Peyer's patch (tissue), 4 donors: ENCODE results near the gene MAML3. TPM values are rescaled to one million over a fixed set of nuclear protein-coding genes. Genes with fewer than 3 reads are reported as not detected.

Experiments used
- DNase-seq, 3 donors: peaks; one replicate each; pipeline ENCODE4 v3.0.0-alpha.2; 2017 to 2019
- H3K27ac ChIP-seq, 4 donors: fragments of 200-600 bp; sonication (generic); one replicate each; pipeline ENCODE4 v1.5.1; 2016 to 2019
- H3K27me3 ChIP-seq, 2 donors: fragments of 200-600 bp; sonication (generic); one replicate each; pipeline ENCODE4 v1.5.1; 2019
- H3K36me3 ChIP-seq, 3 donors: fragments of 200-600 bp; sonication (generic); one replicate each; pipeline ENCODE4 v1.5.1; 2016 to 2019
- H3K4me1 ChIP-seq, 4 donors: fragments of 200-600 bp; sonication (generic); one replicate each; pipeline ENCODE4 v1.5.1; 2016 to 2019
- H3K4me3 ChIP-seq, 4 donors: fragments of 200-600 bp; sonication (generic); 1 replicate in 3 of 4; 2 replicates in 1 of 4; pipeline ENCODE4 v1.5.1; 2016 to 2019; ENCODE audit warnings: mild to moderate bottlenecking in 1 of 4
- H3K9me3 ChIP-seq, 4 donors: fragments of 200-600 bp; sonication (generic); one replicate each; pipeline ENCODE4 v1.5.1; 2016 to 2019; ENCODE audit warnings: mild to moderate bottlenecking in 1 of 4
- POLR2A ChIP-seq, 2 donors: fragments of 450-650 bp; IDR thresholded peaks; one replicate each; pipeline ENCODE4 v1.5.1; 2017; ENCODE audit warnings: antibody characterized with exemption in 2 of 2, mild to moderate bottlenecking in 2 of 2, moderate library complexity in 2 of 2
- total RNA-seq, 4 donors: library from RNA; depleted of rRNA; stranded (reverse); fragments of >200 nt; gene quantifications; one replicate each; pipeline ENCODE4 v1.1.0, GENCODE V29; 2016
- TF ChIP-seq, protein P1 (sequence below), 6 experiments: fragments of 450-650 bp in 4 of 6; fragments of 200-600 bp in 2 of 6; sonication (generic) in 1 of 6; IDR thresholded peaks; one replicate each; pipeline ENCODE4 v1.5.1; 2017 to 2019; ENCODE audit warnings: antibody characterized with exemption in 6 of 6, mild to moderate bottlenecking in 3 of 6, moderate library complexity in 1 of 6

Gene MAML3
- total RNA-seq, 4 donors from 2014 or later = 6.5 to 44.6 (median 22.1) TPM

DNA sequence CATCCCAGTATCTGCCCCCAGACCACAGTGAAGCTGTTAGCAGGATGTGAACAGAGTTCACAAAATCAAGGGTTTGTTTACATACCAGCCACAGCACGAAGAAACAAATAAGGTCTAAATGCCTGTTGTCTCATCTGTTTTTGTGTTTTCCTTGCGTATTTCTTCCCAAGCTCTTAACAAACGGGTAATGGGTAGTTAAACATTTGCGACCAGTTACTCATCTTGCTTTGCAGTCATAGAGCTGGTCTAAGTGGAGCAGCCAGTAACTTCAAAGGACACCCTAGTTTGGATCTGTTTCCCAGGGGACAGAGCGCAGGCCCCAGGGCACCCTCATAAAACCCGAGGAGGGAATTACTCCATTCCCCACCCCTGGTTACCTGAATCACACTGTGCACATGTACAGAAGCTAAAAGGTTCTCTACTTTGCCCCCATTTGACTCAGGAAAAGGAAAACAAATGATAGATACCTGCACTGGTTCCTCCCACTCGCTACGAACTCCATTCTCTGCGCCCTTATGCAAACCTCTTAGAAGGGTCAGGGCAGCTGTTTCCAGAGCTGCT, 68.8 kb downstream of the MAML3 start:
- H3K27me3 ChIP-seq = no peaks in the 10 kb centered on the region
- H3K4me3 ChIP-seq = no peak overlapping the region
- no peaks in the 10 kb centered on the region for H3K4me1 ChIP-seq
- H3K9me3 ChIP-seq = no peaks in the 10 kb centered on the region
- DNase-seq = no peak
- peak overlapping the region in 2 of 4 donors; percentile 19 to 22 for H3K27ac ChIP-seq
- TF ChIP-seq, protein P1, sequence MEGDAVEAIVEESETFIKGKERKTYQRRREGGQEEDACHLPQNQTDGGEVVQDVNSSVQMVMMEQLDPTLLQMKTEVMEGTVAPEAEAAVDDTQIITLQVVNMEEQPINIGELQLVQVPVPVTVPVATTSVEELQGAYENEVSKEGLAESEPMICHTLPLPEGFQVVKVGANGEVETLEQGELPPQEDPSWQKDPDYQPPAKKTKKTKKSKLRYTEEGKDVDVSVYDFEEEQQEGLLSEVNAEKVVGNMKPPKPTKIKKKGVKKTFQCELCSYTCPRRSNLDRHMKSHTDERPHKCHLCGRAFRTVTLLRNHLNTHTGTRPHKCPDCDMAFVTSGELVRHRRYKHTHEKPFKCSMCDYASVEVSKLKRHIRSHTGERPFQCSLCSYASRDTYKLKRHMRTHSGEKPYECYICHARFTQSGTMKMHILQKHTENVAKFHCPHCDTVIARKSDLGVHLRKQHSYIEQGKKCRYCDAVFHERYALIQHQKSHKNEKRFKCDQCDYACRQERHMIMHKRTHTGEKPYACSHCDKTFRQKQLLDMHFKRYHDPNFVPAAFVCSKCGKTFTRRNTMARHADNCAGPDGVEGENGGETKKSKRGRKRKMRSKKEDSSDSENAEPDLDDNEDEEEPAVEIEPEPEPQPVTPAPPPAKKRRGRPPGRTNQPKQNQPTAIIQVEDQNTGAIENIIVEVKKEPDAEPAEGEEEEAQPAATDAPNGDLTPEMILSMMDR (IDR thresholded peaks at IDR 0.05) = no peak
- no peak for TF ChIP-seq POLR2A (IDR thresholded peaks at IDR 0.05)
- H3K36me3 ChIP-seq = no peaks in the 10 kb centered on the region

DNA sequence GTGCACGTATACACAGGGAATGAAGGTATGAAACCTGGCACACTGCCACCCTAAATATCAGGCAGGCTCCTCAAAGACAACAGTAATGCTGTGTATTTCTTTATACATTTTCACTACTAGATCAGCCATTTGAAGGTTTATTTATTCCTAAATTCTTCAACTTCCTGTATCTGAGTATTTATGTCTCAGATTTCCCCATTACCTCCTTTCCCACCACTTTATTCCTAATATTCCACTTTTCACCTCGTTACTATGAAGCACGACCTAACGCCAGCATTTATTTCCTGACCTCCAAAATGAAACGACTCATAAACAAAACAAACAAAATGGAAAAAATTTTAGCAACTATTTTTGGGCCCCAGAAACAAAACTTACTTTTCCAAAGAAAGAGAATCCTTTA, 69.6 kb downstream of the MAML3 start:
- no peaks in the 10 kb centered on the region for H3K4me1 ChIP-seq

DNA sequence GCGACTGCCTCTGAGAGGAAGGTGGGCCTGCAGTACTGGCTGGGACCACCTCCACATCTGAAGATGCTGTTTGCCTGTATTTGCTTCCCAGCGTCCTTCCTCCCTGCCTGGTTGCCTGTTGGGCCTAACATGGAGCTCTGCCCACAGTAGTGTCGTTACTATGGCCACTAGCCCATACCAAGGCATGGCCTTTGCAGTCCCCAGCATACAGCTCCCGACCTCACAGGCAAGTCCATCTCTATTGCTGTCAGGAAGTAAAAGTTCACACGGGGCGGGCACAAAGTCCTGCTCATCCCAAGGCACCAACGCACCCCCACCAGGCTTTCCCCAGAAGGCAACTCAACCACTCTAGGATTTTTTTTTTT, 71.6 kb downstream of the MAML3 start:
- H3K27ac ChIP-seq = peak overlapping the region in 2 of 4 donors; percentile 5 to 15
- no peaks in the 10 kb centered on the region for H3K4me1 ChIP-seq
- H3K36me3 ChIP-seq = no peaks in the 10 kb centered on the region
- no peak for DNase-seq
- no peaks in the 10 kb centered on the region for H3K27me3 ChIP-seq
- no peak overlapping the region for H3K4me3 ChIP-seq
- no peaks in the 10 kb centered on the region for H3K9me3 ChIP-seq
- no peak for TF ChIP-seq POLR2A (IDR thresholded peaks at IDR 0.05)
- TF ChIP-seq, protein P1 (IDR thresholded peaks at IDR 0.05) = no peak

More for the DNA sequence above, 69.6 kb downstream of the MAML3 start:
- no peak for TF ChIP-seq POLR2A (IDR thresholded peaks at IDR 0.05)
- TF ChIP-seq, protein P1 (IDR thresholded peaks at IDR 0.05) = no peak
- Histone ChIP-seq H3K27me3 (no peaks in the 10 kb centered on the region), H3K36me3 (no peaks in the 10 kb centered on the region), H3K9me3 (no peaks in the 10 kb centered on the region), H3K27ac (peak overlapping the region in 1 of 4 donors; percentile 19), H3K4me3 (no peak overlapping the region)
- no peak for DNase-seq

DNA sequence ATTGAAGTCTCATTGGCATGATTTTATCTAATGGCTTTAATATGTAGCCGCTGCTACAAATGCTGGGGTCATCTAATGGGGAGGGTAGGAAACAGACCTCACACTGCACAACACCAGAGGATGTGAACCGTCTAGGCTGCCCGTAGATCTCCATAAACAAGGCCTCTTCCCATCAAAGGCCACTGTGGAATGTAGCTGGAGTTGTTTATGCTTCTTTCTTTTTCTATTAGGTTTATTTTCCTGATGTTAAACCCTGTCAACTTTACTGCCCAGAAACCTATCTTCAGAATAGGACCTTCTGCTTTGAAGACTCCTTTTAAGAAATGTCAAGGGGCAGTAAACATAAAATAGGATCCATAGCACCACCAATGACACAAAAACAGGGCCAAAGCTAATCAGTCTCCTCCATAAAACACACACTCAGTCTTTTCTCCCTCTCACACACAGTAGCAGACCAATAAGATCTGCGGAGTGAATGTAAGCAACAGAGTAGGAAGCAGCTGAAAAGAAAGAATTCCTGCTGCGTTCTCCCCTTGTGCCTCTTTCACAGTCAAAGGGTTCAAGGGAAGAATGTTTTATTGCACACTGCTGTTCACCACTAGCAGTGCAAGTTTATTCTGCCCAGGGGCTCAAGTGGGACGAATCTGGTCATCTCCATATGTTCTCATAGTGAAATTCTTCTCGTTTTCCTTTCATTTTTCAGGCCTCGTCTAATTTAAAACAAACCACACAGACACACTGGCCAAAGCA, 72.2 kb downstream of the MAML3 start:
- Histone ChIP-seq H3K4me3 (no peak overlapping the region), H3K27me3 (no peaks in the 10 kb centered on the region), H3K4me1 (no peaks in the 10 kb centered on the region), H3K36me3 (no peaks in the 10 kb centered on the region), H3K27ac (peak overlapping the region in 2 of 4 donors; percentile 5 to 15), H3K9me3 (no peaks in the 10 kb centered on the region)
- no peak for DNase-seq
- TF ChIP-seq POLR2A (IDR thresholded peaks at IDR 0.05) = no peak
- TF ChIP-seq, protein P1 (IDR thresholded peaks at IDR 0.05) = no peak

DNA sequence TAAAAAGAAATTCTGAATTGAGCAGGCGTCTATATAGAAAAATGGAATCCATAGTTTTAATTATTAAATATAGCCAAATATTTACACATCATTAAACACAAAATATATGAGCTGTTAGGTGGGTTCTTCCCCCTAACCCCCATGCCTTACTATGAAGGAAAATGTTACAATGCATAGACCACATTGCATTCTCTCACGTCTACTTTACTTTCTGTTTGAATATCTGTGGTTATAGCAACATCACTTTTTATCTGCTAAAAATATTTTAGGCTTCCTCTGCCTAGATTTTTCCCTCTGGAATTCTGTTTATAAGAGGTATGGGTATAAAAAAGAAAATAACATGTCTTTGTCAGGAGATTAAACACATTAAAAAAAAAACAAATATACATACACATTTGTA, 73.1 kb downstream of the MAML3 start:
- H3K9me3 ChIP-seq = no peaks in the 10 kb centered on the region
- no peak overlapping the region for H3K27ac ChIP-seq
- H3K27me3 ChIP-seq = no peaks in the 10 kb centered on the region
- DNase-seq = no peak
- TF ChIP-seq, protein P1 (IDR thresholded peaks at IDR 0.05) = no peak
- TF ChIP-seq POLR2A (IDR thresholded peaks at IDR 0.05) = no peak
- no peaks in the 10 kb centered on the region for H3K36me3 ChIP-seq
- H3K4me1 ChIP-seq = no peaks in the 10 kb centered on the region
- H3K4me3 ChIP-seq = no peak overlapping the region
